Activated T-helper 9 cell treated with anti-CD3 and anti-CD28 coated beads, Interleukin-2, amount 50 U/mL, for 16 hours (primary cell): ENCODE data around the gene ADGRL4.
"Not testable (repeated sequence)": the region's sequence is repeated elsewhere in the genome, so short reads cannot be mapped to it uniquely, and the experiment has no call there.

Source experiments
- DNase-seq: peaks from one replicate; pipeline ENCODE4 v3.0.0-alpha.2; 2020; ENCODE audit warnings: low read depth

The ADGRL4 gene

DNA sequence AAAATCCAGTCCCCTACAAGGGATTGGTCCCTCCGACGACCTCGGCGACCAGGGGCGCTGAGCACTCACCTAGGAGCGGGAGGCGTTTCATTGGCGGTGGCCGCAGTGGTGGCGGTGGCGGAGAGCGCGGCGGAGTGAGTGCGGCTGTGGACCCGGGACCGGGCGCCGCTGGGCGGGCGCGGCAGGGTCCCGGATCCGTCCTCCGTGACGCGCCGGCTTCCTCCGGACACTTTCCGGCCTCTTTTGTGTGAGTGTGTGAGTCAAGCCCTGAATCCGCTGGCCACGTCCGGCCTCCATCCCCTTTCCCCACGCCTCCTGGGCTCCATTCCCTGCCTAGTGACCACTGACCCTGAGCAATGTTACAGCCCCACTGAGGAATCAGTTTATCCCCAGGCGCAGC is at the start of gene ADGRL4:
Gene ADGRL4 (minus strand): TSS at position 167 of the 400 bp plus-strand sequence. CDS start 76 bp downstream, at position 91.
- no peak for DNase-seq

DNA sequence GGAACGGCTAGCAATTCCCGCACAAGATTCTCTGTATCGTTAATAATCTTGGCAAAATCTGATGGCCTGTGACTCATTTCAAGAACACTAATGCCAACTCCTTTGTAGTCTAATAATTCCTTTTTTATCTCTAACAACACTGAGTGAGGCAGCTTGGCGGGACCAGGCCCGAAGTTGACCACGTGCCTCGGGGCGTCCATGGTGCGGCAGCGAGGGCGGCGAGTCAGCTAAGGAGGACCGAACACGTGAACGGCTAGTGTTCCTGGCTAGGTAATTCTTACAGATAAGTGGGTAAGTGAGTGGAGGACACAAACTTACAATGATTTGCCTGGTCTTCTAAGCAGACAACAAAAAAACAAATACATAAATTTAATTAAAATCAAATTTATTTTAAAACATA is 49.3 kb upstream of the ADGRL4 start:
- no peak for DNase-seq

- DNase-seq: no peak
Measured at GRCh38 chr1:79052829-79053449, 46.4 kb upstream of the ADGRL4 start.

DNA sequence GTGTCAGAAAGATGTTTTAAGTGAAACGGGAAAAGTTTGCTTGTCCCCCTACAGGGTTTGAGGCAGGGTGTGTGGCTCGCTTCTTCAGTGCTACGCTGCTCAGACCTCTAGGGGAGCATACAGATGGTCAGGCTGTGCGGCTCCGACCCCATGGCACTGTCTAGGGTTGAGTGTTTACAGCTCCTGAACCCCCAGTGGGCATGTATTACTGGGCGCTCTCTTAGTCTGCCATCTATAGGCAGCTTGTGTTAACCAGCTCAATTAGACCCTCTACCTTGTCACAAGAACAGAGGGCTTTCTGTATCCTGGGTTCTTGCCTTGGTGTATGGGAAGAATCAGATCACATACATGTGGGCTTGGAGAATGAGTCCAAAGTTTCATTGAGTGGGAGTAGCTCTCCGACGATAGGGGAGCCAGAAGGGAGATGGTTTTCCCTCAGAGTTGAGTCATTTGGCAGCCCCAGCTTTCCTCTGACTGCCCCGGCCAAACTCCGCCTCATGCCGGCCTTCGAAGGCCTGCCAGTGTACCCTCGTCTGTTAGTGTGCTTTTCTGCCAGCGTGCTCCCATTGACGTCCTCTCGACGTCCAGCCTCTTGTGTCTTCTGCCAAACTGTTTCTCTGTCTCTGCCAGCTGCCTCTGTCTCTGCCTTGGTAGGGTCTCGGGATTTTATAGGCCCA is 38.6 kb upstream of the ADGRL4 start:
- DNase-seq: no peak

DNA sequence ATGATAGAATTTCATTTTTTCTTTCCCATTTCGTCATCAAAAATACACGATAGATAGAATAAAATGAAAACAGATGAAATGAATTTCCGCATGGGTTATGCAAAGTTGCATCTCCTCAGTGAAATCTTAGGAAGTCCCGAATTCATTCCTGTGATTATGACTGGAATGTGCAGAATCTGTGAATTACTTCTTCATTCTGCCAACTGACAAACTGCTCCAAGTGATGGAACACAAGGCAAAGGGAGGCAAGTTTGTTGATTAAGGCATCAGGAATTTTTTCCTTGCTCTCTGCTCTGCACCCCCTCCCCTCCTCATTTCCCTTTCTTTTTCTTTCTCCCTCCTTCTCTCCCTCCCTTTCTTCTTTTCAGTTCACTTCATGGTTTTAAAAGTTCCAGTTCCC is 37.0 kb upstream of the ADGRL4 start:
- no peak for DNase-seq

DNA sequence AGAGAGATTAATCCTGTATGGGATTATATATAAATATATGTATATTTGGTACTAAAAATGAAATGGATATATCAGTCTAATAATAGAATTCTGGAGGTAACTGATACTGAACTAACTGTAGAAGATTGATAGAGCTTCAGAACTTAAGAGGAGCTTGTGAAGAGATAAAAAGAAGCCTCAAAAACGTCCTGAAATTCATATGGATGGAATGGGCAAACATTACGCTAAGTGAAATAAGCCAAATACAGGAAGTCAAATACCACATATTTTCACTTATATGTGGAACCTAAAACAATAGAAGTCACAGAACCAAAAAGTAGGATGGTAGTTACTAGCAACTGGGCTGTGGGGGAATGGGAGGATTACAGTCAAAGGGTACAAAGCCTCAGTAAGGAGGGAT is 36.0 kb upstream of the ADGRL4 start:
- no peak for DNase-seq

GRCh38 chr1:79042117-79042516 is 35.6 kb upstream of the ADGRL4 start:
- DNase-seq: no peak

GRCh38 chr1:79041666-79042065 is 35.1 kb upstream of the ADGRL4 start:
- DNase-seq: no peak

DNA sequence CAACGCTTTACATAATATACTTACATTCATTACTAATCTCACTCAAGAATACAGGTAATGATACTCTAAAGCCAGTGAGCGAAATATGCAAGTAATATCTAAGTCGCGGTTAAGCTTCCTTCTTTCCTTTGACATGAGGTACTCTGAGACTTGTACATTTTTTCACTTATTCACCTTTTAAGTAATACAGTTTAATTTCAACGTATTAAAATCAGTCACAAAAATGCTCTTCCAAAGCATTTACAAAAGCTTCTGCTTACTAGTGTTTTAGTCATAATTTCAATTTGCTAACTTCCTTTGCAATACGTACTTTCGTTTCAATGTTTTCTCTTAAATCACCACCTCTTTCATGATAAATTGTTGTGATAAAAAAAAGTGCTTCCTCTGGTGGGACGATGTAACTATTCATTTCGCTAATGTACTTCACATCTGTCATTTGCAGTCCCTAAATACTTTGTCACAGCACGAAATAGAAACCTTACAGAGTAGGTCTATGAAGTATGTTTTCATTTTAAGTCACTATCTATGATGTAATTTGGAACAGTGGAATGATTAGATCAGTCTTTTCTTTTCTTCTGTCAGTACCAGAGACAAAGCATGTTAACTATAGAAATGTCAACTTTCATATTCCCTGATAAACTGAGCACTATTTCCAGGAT is 34.0 kb upstream of the ADGRL4 start:
- DNase-seq: no peak

- no peak for DNase-seq
Measured at GRCh38 chr1:79037085-79037484, 30.6 kb upstream of the ADGRL4 start.

DNA sequence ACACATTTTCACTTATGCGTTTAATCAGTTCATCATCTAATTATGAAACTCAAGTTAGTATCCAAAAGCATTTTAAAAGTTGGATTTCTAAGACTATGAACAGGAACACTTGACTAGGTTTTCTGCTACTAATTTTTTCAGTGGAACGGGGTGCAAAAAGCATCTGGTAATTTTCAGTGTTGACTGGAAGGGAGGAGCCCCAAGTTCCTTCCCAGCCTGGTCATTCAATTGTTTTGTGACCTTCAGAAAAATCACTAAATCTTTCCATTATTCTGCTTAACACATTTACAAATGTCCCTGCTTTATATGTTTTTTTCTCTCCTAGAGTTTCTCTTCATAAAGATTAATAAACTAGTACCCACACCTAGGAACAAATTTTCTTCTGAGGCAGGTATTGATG is 6.0 kb upstream of the ADGRL4 start:
- no peak for DNase-seq

DNA sequence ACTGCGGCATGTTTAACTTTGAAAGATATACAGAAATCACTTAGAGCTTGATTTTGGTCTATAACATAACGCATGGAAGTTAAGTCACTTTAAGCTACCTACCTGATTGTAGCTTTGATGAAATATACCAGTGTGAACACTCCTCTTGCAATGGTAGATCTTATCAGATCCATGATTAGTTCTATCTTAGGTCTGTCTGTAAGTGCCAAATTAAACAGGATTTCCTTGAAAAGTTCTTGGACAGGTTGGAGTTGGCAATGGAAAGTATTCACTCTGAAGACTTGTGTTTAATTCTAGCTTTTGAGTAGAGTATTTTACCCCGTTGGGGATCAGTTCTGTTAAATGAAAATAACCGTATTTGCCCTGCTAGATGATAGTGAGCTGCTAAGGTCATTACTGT is 4.1 kb upstream of the ADGRL4 start:
- DNase-seq: no peak

DNA sequence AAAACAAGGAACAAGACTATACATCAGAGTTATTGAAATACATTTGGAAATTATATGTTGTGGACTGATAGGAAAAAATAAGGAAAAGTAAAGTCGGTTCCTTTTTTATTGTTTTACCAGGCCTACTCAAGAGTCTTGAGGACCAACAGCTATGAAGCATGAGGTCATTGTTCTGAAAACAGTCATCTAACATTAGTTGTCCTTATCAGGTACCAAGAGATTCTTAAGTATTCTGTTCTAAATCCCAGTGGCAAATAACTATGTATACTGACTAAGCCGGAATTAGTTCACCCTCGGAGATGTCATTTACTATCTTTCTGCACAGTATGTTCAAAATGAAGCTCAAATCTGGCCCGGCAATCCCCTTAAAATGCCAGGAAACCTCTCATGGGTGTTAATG is 585 bp downstream of the ADGRL4 start:
- no peak for DNase-seq

- DNase-seq: no peak
Measured at GRCh38 chr1:79004916-79005315, 1.6 kb downstream of the ADGRL4 start.

DNA sequence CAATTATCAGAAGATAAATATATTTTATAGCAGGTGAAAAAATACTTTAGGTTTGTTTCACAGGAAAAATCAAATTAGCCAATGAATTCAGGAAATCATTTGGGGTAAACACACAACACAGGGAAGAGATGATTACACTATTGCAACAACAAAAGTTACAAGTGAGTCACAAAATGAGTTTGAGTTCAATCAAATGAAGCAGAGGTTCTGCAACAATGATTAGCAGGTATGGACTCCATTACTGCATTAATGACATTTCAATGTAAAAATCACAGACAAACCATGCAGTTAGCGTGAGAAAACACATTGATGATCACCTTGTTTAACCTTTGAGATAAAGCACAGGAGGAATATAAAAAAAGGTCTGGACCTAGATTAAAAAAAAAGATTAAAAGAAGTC is 9.7 kb downstream of the ADGRL4 start:
- no peak for DNase-seq

- DNase-seq: no peak
Measured at GRCh38 chr1:78987042-78987441, 19.5 kb downstream of the ADGRL4 start.

GRCh38 chr1:78980511-78980910 is 26.0 kb downstream of the ADGRL4 start:
- DNase-seq: no peak

DNA sequence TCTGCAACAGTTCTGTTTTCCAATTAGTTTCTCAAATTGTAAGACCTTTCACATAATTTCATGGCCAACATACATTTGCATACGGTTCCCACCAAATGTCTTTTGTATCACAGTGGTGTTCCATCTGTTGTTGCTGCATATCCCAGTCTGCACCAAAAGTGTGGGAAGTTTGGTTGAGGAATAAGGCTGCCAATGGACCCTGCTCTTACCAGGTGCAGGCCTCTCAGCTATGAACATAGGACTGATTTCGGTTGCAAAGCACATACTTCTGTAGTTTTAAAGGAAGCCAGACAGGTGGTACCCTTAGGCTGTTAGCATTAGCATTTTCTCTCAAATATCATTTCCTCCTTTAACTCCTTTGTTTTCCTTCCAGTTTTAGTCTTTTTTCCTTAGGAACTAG is 33.8 kb downstream of the ADGRL4 start:
- no peak for DNase-seq

DNA sequence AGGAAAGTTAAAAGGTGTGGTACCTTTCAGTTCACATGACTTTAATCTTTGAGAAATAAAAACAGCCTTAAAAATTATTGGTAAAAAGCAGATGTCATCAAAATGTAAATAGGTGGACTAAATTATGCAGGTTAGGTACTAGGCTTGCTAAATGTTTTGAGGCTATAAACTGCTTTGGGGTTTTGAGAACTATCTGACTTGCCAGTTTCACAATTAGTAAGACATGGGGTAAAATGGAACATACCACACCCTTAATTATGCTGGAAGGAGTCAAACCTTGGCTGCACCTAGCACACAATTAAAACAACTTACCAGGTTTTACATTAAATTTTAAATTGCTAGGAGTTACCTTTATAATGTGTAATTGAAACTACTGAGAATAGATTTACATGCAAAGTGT is 39.4 kb downstream of the ADGRL4 start:
- DNase-seq: not testable (repeated sequence)

GRCh38 chr1:78958711-78959110 is 47.8 kb downstream of the ADGRL4 start:
- no peak for DNase-seq

DNA sequence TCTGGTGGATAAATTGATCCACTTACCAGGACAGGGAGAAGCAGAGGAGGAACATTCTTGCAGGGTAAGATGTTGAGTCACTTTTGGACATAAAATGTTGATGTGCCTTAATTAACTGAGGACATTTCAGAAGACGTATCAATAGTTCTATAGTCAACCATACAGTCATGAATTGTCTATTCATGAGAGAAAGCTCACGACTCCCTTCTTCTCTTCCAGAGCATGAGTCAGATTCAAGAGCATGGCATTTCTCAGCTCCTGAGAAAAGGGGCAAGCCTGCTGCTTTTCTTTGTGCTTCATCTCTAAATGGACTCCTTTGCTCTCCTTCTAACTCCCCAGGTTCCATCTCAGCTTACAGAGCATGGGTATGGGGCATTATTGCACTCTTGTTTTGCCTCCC is 55.7 kb downstream of the ADGRL4 start:
- DNase-seq: no peak

DNA sequence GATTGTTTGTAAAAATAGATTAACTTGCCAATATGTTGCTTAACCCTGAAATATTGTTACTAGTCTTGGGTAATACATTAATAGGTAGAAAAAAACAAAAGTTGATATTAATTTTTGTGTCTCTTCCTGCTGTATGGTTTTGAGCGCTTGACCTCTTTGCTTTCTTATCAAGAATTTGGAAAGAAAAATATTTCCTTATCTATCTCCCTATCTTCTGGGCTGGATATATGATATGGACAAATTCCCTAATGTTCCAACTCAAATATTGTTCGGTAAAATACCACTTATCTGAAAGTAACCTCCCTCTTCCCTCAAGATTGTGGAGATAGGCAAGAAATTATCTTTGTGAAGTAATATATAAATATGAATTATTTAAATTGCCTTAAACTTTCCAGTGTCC is 57.3 kb downstream of the ADGRL4 start:
- DNase-seq: no peak

DNA sequence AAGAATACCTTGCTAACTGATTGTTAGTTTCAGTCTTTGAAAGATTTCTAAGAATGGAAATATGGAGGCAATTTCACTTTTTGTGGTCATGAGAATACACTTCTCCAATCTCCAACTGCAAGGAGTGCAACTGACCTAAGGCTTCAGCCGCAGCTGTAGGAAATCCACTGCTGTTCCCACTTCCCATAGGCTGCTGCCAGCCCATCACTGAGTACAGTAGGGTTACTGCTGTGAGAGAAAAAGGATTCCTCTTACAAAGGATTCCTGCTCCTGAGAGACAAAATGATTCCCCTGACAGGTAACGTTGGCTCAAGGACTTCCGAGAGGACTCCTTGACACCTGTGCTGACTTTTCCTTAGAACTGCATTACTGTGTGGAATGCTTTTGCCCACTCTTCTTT is 87.4 kb downstream of the ADGRL4 start:
- no peak for DNase-seq

- DNase-seq: no peak
Measured at GRCh38 chr1:78918157-78918556, 88.4 kb downstream of the ADGRL4 start.
